ENCODE results near the gene SCFD1.

The SCFD1 gene

DNA sequence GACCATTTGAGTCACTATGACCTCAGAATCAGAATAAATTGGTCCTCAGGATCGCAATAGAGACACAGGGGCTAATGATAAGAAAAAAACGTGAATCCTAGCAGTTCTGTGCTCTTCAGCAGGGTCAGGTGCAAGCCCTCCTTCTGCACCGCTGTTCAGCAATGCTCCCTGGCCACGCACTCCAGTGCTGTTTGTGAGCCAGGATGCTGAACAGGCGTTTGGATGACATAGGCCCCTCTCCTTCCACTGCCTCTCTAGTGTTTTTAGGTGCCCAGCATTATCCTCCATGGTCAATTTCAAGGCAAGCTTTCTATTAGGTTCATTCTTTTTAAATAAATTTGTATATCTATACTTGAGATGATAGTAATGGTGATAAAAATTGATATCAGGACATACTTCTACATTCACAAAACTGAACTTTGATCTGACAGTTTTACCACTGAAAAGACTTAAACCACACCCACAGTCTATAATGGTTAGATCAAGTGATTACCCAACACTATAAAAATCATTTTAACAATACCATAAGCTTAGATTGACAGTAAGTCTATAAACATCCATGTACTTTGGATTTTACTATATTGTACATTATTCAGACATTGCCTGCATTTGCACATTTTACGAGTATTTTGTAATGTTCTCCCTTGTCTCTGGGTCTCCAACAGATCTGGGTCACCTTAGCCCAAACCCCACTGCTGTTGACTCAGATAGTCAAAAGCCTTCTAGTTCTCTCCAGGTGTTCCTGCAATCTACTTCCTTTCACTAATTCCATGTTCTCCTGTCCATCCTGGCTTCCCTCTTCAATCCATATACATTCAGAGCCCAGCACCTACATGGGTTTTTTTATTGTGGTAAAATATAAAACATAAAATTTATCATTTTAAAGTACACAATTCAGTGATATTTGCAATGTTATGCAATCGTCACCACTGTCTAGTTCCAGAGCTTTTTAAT, 137.3 kb downstream of the SCFD1 start:
- DNase-seq: no peak

GRCh38 chr14:30763891-30764290, 141.8 kb downstream of the SCFD1 start:
- DNase-seq: no peak

DNA sequence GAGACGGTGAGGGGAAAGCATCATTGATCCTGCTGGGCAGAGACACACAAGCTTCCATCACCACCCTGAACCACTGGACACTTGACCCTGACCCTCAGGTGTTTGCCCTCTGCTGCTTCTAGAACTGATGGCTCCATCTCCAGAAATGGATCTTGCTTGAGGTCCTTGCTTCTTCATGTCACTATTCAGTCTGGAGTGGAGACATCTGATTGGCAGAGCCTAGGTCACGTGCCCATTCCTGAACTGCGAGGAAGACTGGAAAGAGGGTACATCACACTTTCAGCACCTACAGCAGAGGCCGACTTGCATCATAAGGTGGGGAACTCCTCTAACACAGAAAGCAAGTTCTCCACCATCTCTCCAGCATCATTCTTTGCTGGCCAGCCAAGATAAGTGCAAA, 145.5 kb downstream of the SCFD1 start:
- no peak for DNase-seq

DNA sequence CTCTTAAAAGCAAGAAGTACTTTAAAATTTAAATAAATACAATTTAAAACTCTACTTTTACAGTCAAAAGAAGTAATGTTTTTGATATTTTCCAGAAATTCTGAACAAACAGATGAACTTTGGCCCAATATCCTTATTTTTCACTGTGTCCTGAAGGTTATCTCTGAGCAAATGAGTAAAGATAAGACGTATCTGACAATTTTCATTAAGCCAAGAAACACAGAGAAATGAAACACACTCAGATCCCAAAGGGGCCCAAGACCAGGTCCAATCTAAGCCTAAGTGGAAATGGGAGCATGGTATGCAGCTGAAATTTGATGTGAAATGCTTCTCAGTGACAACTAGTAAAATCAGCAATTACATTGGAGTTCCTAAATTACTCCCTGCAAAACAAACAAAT, 146.7 kb downstream of the SCFD1 start:
- no peak for DNase-seq

DNA sequence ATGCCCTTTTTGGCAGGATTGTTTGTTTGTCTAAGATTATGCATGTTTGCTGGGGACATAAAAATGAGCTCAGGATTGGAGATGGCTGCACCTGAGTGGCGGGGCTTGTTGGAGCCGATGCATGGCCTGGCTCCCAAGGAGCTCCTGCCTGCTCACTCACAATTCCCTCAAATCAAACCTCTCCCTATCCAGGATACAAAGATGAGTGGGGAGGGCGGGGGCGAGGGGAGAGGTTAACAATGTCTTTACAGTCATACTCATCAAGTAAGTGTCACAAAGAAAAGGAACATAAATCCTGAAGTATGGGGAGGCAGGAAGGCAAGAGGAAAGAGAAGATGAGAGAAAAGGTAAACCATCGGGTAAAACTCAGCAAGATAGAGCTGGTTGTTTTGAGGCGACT, 148.3 kb downstream of the SCFD1 start:
- DNase-seq: no peak

- no peak for DNase-seq
Observed at GRCh38 chr14:30771595-30771994, 149.5 kb downstream of the SCFD1 start.

DNA sequence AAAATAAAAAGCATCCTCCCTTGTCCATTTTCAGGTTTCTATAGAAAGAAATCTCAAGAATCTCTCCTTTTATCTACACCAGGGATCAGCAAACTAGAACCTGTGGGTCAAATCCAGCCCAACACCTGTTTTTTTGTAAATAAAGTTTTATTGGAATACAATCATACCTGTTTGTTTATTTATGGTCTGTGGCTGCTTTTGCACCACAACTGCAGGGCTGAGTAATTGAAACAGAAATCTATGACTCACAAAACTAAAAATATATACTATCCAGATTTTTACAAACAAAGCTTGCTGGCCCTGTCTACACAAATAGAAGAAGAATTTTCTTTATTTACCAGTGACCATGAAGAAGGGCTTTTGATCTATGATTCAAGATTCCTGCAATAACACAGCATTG, 157.1 kb downstream of the SCFD1 start:
- DNase-seq: no peak

All from eye (tissue), 1 donor.